HG02852 (cell line): ENCODE results near the gene DHFR2.
"Not testable (repeated sequence)": the region's sequence is repeated elsewhere in the genome, so short reads cannot be mapped to it uniquely, and the experiment has no call there.

Experiments
- ATAC-seq: cut with Tn5 transposase; IDR thresholded peaks from one replicate; pipeline ENCODE4 v1.9.1; 2021; ENCODE audit warnings: mild to moderate bottlenecking, moderate library complexity; ENCODE audit not compliant: unreplicated experiment

The DHFR2 gene

DNA sequence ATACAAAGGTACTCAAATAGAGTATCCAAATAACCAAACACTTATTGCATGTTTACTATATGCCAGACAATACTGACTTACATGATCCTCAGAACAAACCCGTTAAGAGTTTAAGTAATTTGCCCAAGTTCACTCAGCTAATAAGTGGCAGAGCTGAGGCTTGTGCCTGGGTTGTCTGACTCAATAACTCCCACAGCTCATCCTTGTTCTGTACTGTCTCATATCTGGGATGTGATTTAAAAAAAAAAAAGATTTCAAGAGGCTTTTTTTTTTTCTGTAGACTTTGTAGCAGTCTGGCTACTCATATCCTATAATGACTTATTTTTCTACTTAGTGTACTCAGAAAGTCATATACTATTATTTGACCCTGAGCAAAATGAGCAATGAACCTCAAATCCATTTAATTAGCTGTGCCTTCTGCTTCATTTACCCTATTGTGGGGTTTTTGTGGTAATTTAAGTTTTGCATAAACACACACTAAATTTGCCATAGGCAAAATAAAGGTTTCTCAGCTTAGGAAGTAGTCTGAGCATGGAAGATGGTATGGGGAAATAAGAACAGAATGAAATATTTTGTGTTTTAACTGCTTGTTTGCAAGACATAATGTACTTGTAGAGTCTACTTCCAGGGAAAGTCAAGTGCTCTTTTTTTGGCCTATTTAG is 3.2 kb upstream of the DHFR2 start:
- ATAC-seq: no peak

DNA sequence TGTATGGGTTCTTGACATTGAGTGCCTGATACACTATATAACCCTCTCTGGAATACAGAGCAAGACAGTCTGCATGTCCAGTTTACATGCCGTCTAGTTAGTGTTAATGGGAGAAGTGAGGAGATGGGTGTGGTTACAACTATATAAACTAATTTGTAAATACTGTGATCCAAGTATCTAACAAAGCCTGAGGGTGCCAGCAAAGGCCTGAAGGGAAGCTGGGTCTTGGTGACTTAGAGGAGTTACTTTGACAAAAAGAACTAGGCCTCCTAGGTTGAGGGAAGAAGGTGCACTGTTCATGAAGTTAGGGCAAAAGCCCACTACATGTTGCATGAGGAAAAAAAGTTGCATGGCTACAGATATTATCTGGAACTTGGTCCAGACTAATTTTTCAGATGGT is 2.4 kb upstream of the DHFR2 start:
- ATAC-seq: no peak

GRCh38 chr3:94064243-94064860 is 1.6 kb upstream of the DHFR2 start:
- no peak for ATAC-seq

DNA sequence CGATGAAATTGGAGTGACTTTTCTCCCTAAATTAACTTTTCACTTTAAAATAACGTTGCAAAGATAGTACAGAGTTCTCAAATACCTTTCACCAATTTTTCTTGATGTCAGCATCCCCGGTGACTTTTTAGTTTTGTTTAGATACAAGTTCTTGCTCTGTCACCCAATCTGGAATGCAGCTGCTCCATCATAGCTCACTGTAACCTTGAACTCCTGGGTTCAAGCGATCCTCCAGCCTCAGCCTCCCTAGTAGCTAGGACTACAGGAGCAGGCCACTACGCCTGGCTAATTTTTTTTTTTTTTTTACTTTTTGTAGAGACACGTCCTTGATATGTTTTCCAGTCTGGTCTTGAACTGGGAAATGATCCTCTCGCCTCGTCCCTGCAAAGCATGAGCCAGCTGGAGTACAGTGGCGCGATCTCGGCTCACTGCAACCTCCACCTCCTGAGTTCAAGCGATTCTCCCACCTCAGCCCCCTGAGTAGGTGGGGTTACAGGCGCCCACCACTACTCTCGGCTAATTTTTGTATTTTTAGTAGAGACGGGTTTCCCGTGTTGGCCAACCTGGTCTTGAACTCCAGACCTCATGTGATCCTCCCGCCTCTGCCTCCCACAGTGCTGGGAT is 892 bp upstream of the DHFR2 start:
- no peak for ATAC-seq

- no peak for ATAC-seq
Observed at GRCh38 chr3:94061297-94061696, 1.4 kb downstream of the DHFR2 start.

DNA sequence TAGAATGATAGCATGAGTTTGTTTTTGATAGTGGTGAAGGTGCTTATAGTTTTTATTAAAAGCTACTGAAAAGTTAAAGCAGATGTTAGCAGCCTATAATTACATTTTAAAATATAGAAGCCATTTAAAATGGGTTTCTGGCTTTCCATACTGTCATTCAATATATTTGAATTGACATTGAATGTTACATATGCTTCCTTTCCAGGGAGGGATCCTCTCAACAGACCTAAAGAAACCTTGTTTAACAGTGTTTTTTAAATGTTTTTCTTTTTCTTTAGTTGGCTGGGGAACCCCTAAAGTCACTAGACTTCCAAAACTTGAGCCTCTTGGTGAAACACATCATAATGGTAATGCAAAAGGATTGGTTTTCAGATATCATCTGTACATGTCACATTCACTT is 12.2 kb downstream of the DHFR2 start:
- no peak for ATAC-seq

GRCh38 chr3:94049267-94049666 is 13.4 kb downstream of the DHFR2 start:
- ATAC-seq: no peak

GRCh38 chr3:94046533-94046932 is 16.2 kb downstream of the DHFR2 start:
- ATAC-seq: no peak

GRCh38 chr3:94044100-94044936 is 18.4 kb downstream of the DHFR2 start:
- ATAC-seq: not testable (repeated sequence)

GRCh38 chr3:94043285-94043684 is 19.4 kb downstream of the DHFR2 start:
- ATAC-seq: no peak

- ATAC-seq: peak; percentile 84
Observed at GRCh38 chr3:94036909-94037507, 25.7 kb downstream of the DHFR2 start.

GRCh38 chr3:94028093-94028837 is 34.5 kb downstream of the DHFR2 start, which contains the start of gene STX19:
STX19 (minus strand) TSS chr3:94028597; CDS start chr3:94015269, 13,328 bp downstream.
- ATAC-seq: no peak

DNA sequence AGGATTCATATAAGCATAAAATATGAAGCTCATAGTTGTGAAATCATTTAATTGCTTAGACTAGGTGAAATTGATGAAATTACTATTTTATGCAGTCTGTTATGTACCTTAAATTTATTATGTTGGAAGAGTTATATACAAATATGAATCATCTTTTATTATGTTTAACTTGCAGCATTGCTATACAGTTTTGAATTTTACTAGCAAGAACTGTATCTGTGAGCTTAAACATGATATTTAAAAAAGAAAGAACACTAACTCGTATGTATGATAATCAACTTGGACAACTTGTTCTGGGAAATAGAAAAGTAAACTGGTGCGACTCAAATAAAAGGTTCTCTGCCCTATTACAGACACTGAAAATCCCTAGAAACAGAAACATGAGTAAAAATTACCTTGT is 36.1 kb downstream of the DHFR2 start:
- ATAC-seq: no peak

- ATAC-seq: no peak
Observed at GRCh38 chr3:94024385-94024784, 38.3 kb downstream of the DHFR2 start.

- no peak for ATAC-seq
Observed at GRCh38 chr3:94020293-94020692, 42.4 kb downstream of the DHFR2 start.

DNA sequence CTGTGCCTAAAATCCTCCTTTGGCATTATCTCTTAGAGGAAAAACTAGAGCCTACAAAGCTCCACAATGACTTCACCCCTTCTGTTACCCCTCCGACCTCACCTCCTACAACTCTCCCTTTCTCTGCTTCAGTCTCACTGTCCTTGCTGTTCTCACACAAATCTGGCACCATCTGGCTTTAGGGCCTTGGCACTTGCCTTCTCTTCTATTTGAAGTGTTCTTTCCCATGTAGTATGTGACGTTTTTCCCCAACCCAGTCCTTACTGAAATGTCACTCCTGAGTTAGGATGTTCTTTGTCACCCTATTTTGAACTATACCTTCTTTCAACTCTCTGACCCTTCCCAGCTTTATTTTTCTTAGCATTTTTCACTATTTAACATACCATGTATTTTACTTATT is 43.1 kb downstream of the DHFR2 start:
- ATAC-seq: no peak

DNA sequence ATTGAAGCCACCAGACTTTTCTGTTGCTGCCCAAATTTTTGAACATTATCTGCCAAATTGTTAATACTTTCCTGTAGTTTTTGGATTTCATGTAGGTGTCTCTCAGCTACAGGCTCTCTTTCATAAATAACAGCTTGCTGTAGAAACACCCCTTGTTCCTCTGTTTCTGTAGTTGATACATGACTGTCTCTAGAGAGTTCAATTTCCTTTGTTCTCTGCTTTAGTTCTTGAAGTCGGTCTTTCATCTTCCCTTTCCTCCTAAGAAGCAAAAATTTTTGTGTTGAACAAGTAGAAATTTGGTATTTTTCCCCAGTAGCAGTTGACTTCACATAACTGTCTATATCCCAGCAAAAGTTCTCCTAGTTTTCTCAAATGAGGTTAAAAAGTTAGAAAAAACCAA is 47.7 kb downstream of the DHFR2 start:
- ATAC-seq: no peak

- no peak for ATAC-seq
Observed at GRCh38 chr3:94012185-94012584, 50.5 kb downstream of the DHFR2 start.

DNA sequence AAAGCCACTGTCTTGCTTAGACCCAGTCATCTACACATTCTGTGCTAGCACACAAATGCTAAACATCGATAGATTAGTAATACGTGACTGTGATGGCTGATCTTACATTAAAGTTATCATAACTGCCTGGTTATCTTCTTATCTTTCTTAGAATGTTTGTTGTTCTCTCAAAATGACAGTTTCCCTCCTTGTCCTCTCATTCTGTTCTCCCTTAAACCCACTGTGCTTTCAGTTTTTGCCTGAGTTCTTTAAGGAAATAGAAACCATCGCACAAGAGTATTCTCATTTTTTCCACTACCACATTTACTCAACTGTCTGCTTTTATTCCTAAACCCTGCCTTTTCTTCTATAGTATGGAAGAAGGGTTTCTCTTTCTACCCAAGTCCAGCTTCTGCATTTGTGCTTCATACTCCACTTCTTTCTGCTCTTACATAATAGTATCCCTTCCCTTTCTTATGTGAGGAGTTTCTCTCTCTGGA is 51.4 kb downstream of the DHFR2 start:
- ATAC-seq: no peak

DNA sequence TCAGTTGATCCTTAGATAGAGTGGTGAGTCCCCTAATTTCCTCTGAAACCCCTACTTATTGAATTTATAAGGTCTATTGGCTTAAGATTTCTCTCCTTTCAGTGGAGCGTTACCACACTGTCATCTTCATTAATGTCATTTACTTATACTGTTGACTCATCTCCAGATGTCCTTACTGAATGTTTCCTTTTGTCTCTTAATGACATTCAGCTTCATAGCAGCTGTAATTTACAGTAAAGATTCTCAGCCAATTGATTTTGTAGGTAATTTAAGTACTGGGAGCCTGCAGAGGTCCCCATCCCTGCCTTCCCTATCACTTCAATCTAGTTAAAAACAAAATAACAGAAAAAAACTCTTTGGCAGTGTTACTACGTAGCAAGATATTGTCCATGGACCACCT is 53.1 kb downstream of the DHFR2 start:
- ATAC-seq: no peak
